ENCODE data around the gene GABRB2. TPM values are rescaled to one million over a fixed set of nuclear protein-coding genes. Genes with fewer than 3 reads are reported as not detected.
"Not testable (repeated sequence)": the region's sequence is repeated elsewhere in the genome, so short reads cannot be mapped to it uniquely, and the experiment has no call there.

The GABRB2 gene
- total and polyA plus RNA-seq, 2 experiments from 2014 or later: 0.11 to 0.94 TPM

- TF ChIP-seq ZNF462 (CRISPR knock-in tag; IDR thresholded peaks at IDR 0.05) (no peak), REST (IDR thresholded peaks at IDR 0.05; ENCODE audit: unreplicated experiment) (no peak)
- TF ChIP-seq, protein P1, sequence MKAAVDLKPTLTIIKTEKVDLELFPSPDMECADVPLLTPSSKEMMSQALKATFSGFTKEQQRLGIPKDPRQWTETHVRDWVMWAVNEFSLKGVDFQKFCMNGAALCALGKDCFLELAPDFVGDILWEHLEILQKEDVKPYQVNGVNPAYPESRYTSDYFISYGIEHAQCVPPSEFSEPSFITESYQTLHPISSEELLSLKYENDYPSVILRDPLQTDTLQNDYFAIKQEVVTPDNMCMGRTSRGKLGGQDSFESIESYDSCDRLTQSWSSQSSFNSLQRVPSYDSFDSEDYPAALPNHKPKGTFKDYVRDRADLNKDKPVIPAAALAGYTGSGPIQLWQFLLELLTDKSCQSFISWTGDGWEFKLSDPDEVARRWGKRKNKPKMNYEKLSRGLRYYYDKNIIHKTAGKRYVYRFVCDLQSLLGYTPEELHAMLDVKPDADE (IDR thresholded peaks at IDR 0.05): no peak
Observed at GRCh38 chr5:161256957-161257356, 289.6 kb downstream of the GABRB2 start (continued).

DNA sequence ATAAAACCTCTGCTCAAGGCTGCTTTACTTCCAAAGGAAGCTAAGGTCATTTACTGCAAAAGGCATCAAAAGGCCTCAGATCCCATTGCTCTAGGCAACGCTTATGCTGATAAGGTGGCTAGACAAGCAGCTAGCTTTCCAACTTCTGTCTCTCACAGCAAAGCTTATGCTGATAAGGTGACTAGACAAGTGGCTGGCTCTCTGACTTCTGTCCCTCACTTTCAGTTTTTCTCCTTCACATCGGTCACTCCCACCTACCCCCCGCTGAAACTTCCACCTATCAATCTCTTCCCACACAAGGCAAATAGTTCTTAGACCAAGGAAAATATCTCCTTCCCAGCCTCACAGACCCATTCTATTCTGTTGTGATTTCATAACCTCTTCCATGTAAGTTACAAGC lies 293.6 kb downstream of the GABRB2 start:
- H3K4me1 Mint-ChIP-seq: not testable (repeated sequence)
- peaks cover 28% of the 10 kb centered on the region for H3K9me3 Mint-ChIP-seq

More for the DNA sequence above, 293.6 kb downstream of the GABRB2 start:
- not testable (repeated sequence) for H3K4me3 Mint-ChIP-seq; H3K27me3 ChIP-seq (ENCODE audit: insufficient read depth); H3K36me3 ChIP-seq (ENCODE audit: insufficient read depth); H3K9me2 ChIP-seq (ENCODE audit: insufficient read depth); H3K27me3 Mint-ChIP-seq (ENCODE audit: insufficient read depth, low read depth, poor library complexity); H4K20me1 ChIP-seq (replicated peaks; ENCODE audit: insufficient read depth); H3K4me3 ChIP-seq; H2AFZ ChIP-seq; ATAC-seq; DNase-seq (ENCODE audit: low spot score); H3K36me3 Mint-ChIP-seq (ENCODE audit: low read depth); H3F3A ChIP-seq (replicated peaks; ENCODE audit: low read depth); H3K27ac Mint-ChIP-seq; H3K79me2 ChIP-seq (replicated peaks; ENCODE audit: insufficient read depth); H3K4me2 ChIP-seq; H3K27ac ChIP-seq (ENCODE audit: low read depth)
- H3K4me1 ChIP-seq (ENCODE audit: insufficient read depth): peaks cover 20% of the 10 kb centered on the region

Measured in GM23338 (cell line).